CD14-positive monocyte (primary cell): ENCODE measurements around the gene TTR. TPM values are rescaled to one million over a fixed set of nuclear protein-coding genes. Genes with fewer than 3 reads are reported as not detected.

Source experiments
- DNase-seq, 3 donors: peaks; one replicate each; pipeline ENCODE4 v3.0.0-alpha.2; 2011 to 2022
- H2AFZ ChIP-seq: 2 replicates; pipeline ENCODE4 v1.6.0; 2012; ENCODE audit warnings: mild to moderate bottlenecking, low read depth, low read length, inconsistent platforms; ENCODE audit not compliant: insufficient read depth, poor library complexity, severe bottlenecking
- H3K27ac ChIP-seq, 2 donors: 1 replicate in 1 of 2; 2 replicates in 1 of 2; pipeline ENCODE4 v1.5.1; 2012 to 2013; ENCODE audit warnings: low read length in 2 of 2, control low read depth in 1 of 2, inconsistent platforms in 1 of 2, low read depth in 1 of 2, mild to moderate bottlenecking in 1 of 2
- H3K27me3 ChIP-seq, 2 donors: one replicate each; pipeline versions ENCODE4 v1.6.0 to v1.6.1; 2011 to 2013; ENCODE audit warnings: low read length in 2 of 2; ENCODE audit not compliant: control insufficient read depth in 2 of 2, insufficient read depth in 2 of 2
- H3K36me3 ChIP-seq, 2 donors: replicated peaks in 1 of 2; 1 replicate in 1 of 2; 2 replicates in 1 of 2; pipeline versions ENCODE4 v1.5.1 to v1.6.1; 2012 to 2013; ENCODE audit warnings: low read length in 2 of 2, control low read depth in 1 of 2, inconsistent platforms in 1 of 2, mild to moderate bottlenecking in 1 of 2; ENCODE audit not compliant: insufficient read depth in 2 of 2, control insufficient read depth in 1 of 2
- H3K4me1 ChIP-seq, 2 donors: 1 replicate in 1 of 2; 2 replicates in 1 of 2; pipeline versions ENCODE4 v1.5.1 to v1.6.1; 2012 to 2013; ENCODE audit warnings: low read length in 2 of 2, control low read depth in 1 of 2, inconsistent platforms in 1 of 2, mild to moderate bottlenecking in 1 of 2, moderate library complexity in 1 of 2; ENCODE audit not compliant: insufficient read depth in 2 of 2, control insufficient read depth in 1 of 2
- H3K4me2 ChIP-seq: replicated peaks from 2 replicates; pipeline ENCODE3; 2012; ENCODE audit warnings: low read length, moderate library complexity, mild to moderate bottlenecking; ENCODE audit not compliant: poor library complexity, severe bottlenecking; ENCODE audit errors: extremely low read depth
- H3K4me3 ChIP-seq, 3 experiments: fragments of 200-600 bp in 1 of 3; sonication (generic) in 1 of 3; replicated peaks in 1 of 3; 1 replicate in 2 of 3; 2 replicates in 1 of 3; pipeline ENCODE4 v1.5.1; 2011 to 2013; ENCODE audit warnings: low read length in 3 of 3, mild to moderate bottlenecking in 3 of 3, control low read depth in 2 of 3, low read depth in 2 of 3, inconsistent platforms in 1 of 3, moderate library complexity in 1 of 3
- H3K79me2 ChIP-seq: 2 replicates; pipeline ENCODE4 v1.6.0; 2012; ENCODE audit warnings: mild to moderate bottlenecking, control low read depth, inconsistent platforms, low read length, moderate library complexity; ENCODE audit not compliant: insufficient read depth
- H3K9ac ChIP-seq: 2 replicates; pipeline ENCODE4 v1.6.0; 2017; ENCODE audit warnings: low read length, mild to moderate bottlenecking; ENCODE audit not compliant: insufficient read depth, poor library complexity, severe bottlenecking
- H3K9me3 ChIP-seq, 2 donors: replicated peaks in 1 of 2; 1 replicate in 1 of 2; 2 replicates in 1 of 2; pipeline versions ENCODE4 v1.5.1 to v1.6.1; 2012 to 2013; ENCODE audit warnings: low read length in 2 of 2, control low read depth in 1 of 2; ENCODE audit not compliant: control insufficient read depth in 1 of 2, insufficient read depth in 1 of 2
- H4K20me1 ChIP-seq: 2 replicates; pipeline ENCODE4 v1.6.0; 2012; ENCODE audit warnings: mild to moderate bottlenecking, low read length, control low read depth, moderate library complexity; ENCODE audit not compliant: insufficient read depth
- H3K27ac Mint-ChIP-seq, 7 donors: one replicate each; pipeline ENCODE4 v1.8.0; 2020; ENCODE audit warnings: mild to moderate bottlenecking in 7 of 7, mixed read lengths in 7 of 7, moderate library complexity in 6 of 7, inconsistent platforms in 2 of 7
- H3K27me3 Mint-ChIP-seq, 3 donors: one replicate each; pipeline ENCODE4 v1.8.0; 2021 to 2022; ENCODE audit warnings: low read depth in 3 of 3, mild to moderate bottlenecking in 3 of 3, mixed read lengths in 3 of 3, moderate library complexity in 3 of 3, inconsistent platforms in 1 of 3
- H3K36me3 Mint-ChIP-seq, 2 donors: one replicate each; pipeline ENCODE4 v1.8.0; 2020; ENCODE audit warnings: mixed read lengths in 2 of 2, inconsistent platforms in 1 of 2, mild to moderate bottlenecking in 1 of 2
- H3K4me1 Mint-ChIP-seq: one replicate; pipeline ENCODE4 v1.8.0; 2020; ENCODE audit warnings: mild to moderate bottlenecking, mixed read lengths
- H3K4me3 Mint-ChIP-seq, 2 donors: one replicate each; pipeline ENCODE4 v1.8.0; 2020; ENCODE audit warnings: mild to moderate bottlenecking in 2 of 2, mixed read lengths in 2 of 2, moderate library complexity in 1 of 2
- H3K9me3 Mint-ChIP-seq, 7 donors: one replicate each; pipeline ENCODE4 v1.8.0; 2020 to 2022; ENCODE audit warnings: mixed read lengths in 7 of 7, mild to moderate bottlenecking in 6 of 7, moderate library complexity in 6 of 7, inconsistent platforms in 2 of 7
- WGBS: methylation state at CpG from one replicate; pipeline ENCODE4 v1.1.5; 2013; ENCODE audit warnings: missing lambda C conversion rate; ENCODE audit not compliant: insufficient coverage; 5-methylcytosine and 5-hydroxymethylcytosine counted together
- intact Hi-C, 2 donors: fragments of 100-400 bp; cut with micrococcal nuclease; formaldehyde crosslinking; loops; one replicate each; pipeline versions ENCODE4 v1.15.0 to v1.15.1; 2023
- polyA plus RNA-seq, 3 donors: library from polyadenylated mRNA; depleted of rRNA in 1 of 3; unstranded in 2 of 3; stranded (reverse) in 1 of 3; fragments of 300-500 nt in 2 of 3; fragments of >200 nt in 1 of 3; fragmentation: Illumina TruSeq in 2 of 3; gene quantifications; 1 replicate in 2 of 3; 2 replicates in 1 of 3; pipeline ENCODE4 v1.2.3, GENCODE V29; 2012 to 2021
- TF ChIP-seq, protein P1 (sequence below): fragments of 200-600 bp; IDR thresholded peaks from one replicate; pipeline ENCODE4 v1.8.0; 2022; ENCODE audit warnings: antibody characterized with exemption, mild to moderate bottlenecking

The TTR gene
- polyA plus RNA-seq, 3 donors, result not detected

GRCh38 chr18:31562726-31563125, 29.0 kb upstream of the TTR start:
- no peak overlapping the region for H3K27ac ChIP-seq
- WGBS, result 100% methylated on average over 1 of the region's 4 CpGs
- intact Hi-C loops, result no loop called here

DNA sequence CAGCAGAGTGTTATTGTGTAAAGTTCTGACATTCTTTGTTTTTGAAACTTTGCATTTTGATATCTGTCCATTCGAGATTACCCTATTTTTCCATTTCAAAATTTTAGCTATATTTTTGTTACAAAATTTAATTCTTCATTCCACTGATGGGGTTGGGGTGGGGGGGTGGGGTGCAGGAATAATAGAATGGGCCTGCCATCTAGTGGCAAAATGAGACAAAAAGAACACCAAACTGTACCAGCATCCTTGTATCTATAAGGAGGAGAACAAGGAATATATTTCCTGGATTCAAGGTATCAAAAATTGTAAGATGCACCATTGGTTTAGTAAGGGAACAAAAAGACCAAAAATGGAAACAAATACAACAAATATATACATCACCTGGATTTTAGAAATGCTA, 27.9 kb upstream of the TTR start:
- H2AFZ ChIP-seq, result no peak overlapping the region
- H3K4me3 Mint-ChIP-seq, result no peak overlapping the region
- no peaks in the 10 kb centered on the region for H3K4me1 Mint-ChIP-seq
- H3K4me1 ChIP-seq, result no peaks in the 10 kb centered on the region
- no peaks in the 10 kb centered on the region for H3K9me3 ChIP-seq
- no peaks in the 10 kb centered on the region for H3K79me2 ChIP-seq
- H3K36me3 Mint-ChIP-seq, result no peaks in the 10 kb centered on the region
- no CpG with 5 or more reads among the region's 1 CpG for WGBS
- DNase-seq, result no peak
- H3K27ac ChIP-seq, result no peak overlapping the region
- H3K4me2 ChIP-seq, result no peak overlapping the region
- no peaks in the 10 kb centered on the region for H4K20me1 ChIP-seq
- H3K36me3 ChIP-seq, result no peaks in the 10 kb centered on the region
- TF ChIP-seq, protein P1, sequence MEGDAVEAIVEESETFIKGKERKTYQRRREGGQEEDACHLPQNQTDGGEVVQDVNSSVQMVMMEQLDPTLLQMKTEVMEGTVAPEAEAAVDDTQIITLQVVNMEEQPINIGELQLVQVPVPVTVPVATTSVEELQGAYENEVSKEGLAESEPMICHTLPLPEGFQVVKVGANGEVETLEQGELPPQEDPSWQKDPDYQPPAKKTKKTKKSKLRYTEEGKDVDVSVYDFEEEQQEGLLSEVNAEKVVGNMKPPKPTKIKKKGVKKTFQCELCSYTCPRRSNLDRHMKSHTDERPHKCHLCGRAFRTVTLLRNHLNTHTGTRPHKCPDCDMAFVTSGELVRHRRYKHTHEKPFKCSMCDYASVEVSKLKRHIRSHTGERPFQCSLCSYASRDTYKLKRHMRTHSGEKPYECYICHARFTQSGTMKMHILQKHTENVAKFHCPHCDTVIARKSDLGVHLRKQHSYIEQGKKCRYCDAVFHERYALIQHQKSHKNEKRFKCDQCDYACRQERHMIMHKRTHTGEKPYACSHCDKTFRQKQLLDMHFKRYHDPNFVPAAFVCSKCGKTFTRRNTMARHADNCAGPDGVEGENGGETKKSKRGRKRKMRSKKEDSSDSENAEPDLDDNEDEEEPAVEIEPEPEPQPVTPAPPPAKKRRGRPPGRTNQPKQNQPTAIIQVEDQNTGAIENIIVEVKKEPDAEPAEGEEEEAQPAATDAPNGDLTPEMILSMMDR, result no peak
- H3K27me3 ChIP-seq, result no peaks in the 10 kb centered on the region
- H3K9me3 Mint-ChIP-seq, result no peaks in the 10 kb centered on the region
- no peak overlapping the region for H3K27ac Mint-ChIP-seq
- intact Hi-C loops, result no loop called here
- no peak overlapping the region for H3K9ac ChIP-seq
- H3K4me3 ChIP-seq, result no peak overlapping the region
- peaks cover 0 to 6% (median 3%) of the 10 kb centered on the region in 3 donors for H3K27me3 Mint-ChIP-seq

More at GRCh38 chr18:31562726-31563125, 29.0 kb upstream of the TTR start:
- DNase-seq, result no peak
- no peaks in the 10 kb centered on the region for H3K36me3 Mint-ChIP-seq
- Histone ChIP-seq H3K27me3 (no peaks in the 10 kb centered on the region), H3K9ac (no peak overlapping the region), H2AFZ (no peak overlapping the region), H3K4me2 (no peak overlapping the region), H3K4me3 (no peak overlapping the region), H3K36me3 (no peaks in the 10 kb centered on the region), H4K20me1 (no peaks in the 10 kb centered on the region), H3K9me3 (no peaks in the 10 kb centered on the region), H3K4me1 (no peaks in the 10 kb centered on the region), H3K79me2 (no peaks in the 10 kb centered on the region)
- TF ChIP-seq, protein P1, result no peak
- no peak overlapping the region for H3K4me3 Mint-ChIP-seq
- H3K9me3 Mint-ChIP-seq, result no peaks in the 10 kb centered on the region
- H3K4me1 Mint-ChIP-seq, result no peaks in the 10 kb centered on the region
- no peak overlapping the region for H3K27ac Mint-ChIP-seq
- peaks cover 1 to 6% (median 3%) of the 10 kb centered on the region in 3 donors for H3K27me3 Mint-ChIP-seq
